Naive B cell (primary cell): ENCODE measurements around the gene FOXM1. TPM values are rescaled to one million over a fixed set of nuclear protein-coding genes. Genes with fewer than 3 reads are reported as not detected.
"Not testable (repeated sequence)": the region's sequence is repeated elsewhere in the genome, so short reads cannot be mapped to it uniquely, and the experiment has no call there.

Experiments used
- ATAC-seq, 2 donors: fragments of 150-1000 bp; cut with Tn5 transposase; 2 replicates each; pipeline ENCODE4 v1.10.0; 2021; ENCODE audit warnings: low read depth in 2 of 2, mild to moderate bottlenecking in 2 of 2, moderate library complexity in 2 of 2
- DNase-seq: peaks from one replicate; pipeline ENCODE4 v3.0.0; 2022
- H3K27ac Mint-ChIP-seq, 6 donors: one replicate each; pipeline ENCODE4 v1.8.0; 2020 to 2022; ENCODE audit warnings: mild to moderate bottlenecking in 6 of 6, mixed read lengths in 6 of 6, moderate library complexity in 5 of 6, inconsistent platforms in 2 of 6
- H3K27me3 Mint-ChIP-seq, 3 donors: one replicate each; pipeline ENCODE4 v1.8.0; 2021 to 2022; ENCODE audit warnings: mixed read lengths in 3 of 3, mild to moderate bottlenecking in 1 of 3
- H3K36me3 Mint-ChIP-seq, 2 donors: one replicate each; pipeline ENCODE4 v1.8.0; 2020 to 2022; ENCODE audit warnings: mixed read lengths in 2 of 2, inconsistent platforms in 1 of 2, mild to moderate bottlenecking in 1 of 2
- H3K4me1 Mint-ChIP-seq, 3 donors: one replicate each; pipeline ENCODE4 v1.8.0; 2020 to 2022; ENCODE audit warnings: mixed read lengths in 3 of 3, inconsistent platforms in 1 of 3, mild to moderate bottlenecking in 1 of 3, moderate library complexity in 1 of 3
- H3K4me3 Mint-ChIP-seq, 8 donors: one replicate each; pipeline ENCODE4 v1.8.0; 2020 to 2022; ENCODE audit warnings: mild to moderate bottlenecking in 8 of 8, mixed read lengths in 8 of 8, moderate library complexity in 8 of 8, inconsistent platforms in 2 of 8
- H3K9me3 Mint-ChIP-seq, 7 donors: one replicate each; pipeline ENCODE4 v1.8.0; 2020 to 2022; ENCODE audit warnings: mixed read lengths in 7 of 7, mild to moderate bottlenecking in 5 of 7, inconsistent platforms in 2 of 7, moderate library complexity in 1 of 7
- polyA plus RNA-seq, 6 donors: library from polyadenylated mRNA; unstranded; fragments of 300-500 nt; fragmentation: Illumina TruSeq; gene quantifications; one replicate each; pipeline ENCODE4 v1.2.3, GENCODE V29; 2021; ENCODE audit warnings: low read depth in 6 of 6

Gene FOXM1
- polyA plus RNA-seq, 6 donors from 2014 or later = 0.08 TPM; not detected in 5

DNA sequence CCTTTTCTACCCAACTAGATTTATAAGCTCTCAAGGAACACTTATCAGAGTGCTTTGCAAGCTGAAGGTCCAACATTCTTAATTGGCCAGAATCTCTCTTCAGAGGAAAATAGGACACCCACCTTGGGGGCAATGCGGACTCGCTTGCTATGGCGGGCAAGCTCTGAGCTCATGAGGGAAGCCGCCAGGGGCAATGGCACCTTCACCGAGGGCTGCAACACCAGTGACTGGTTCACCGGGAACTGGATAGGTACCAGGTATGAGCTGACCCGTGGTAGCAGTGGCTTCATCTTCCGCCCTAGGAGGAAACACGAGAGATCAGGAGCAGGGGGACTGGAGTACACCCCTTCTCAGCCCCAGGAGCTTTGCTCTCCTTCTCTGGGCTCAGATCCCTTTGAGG, 12.8 kb downstream of the FOXM1 start:
- no peak overlapping the region for H3K4me3 Mint-ChIP-seq

DNA sequence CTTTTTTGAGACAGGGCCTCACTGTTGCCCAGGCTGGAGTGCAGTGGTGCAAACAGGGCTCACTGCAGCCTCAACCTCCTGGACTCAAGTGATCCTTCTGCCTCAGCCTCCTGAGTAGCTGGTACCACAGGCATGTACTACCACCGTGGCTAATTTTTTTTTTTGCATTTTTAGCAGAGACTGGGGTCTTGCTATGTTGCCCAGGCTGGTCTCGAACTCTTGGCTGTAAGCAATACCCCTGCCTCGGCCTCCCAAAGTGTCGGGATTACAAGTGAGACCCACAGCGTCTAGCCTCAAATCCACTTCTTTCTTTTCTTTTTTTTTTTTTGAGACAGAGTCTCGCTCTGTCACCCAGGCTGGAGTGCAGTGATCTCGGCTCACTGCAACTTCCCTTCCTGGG, 13.6 kb downstream of the FOXM1 start:
- not testable (repeated sequence) for H3K4me3 Mint-ChIP-seq, H3K9me3 Mint-ChIP-seq, H3K27me3 Mint-ChIP-seq, ATAC-seq, H3K36me3 Mint-ChIP-seq, H3K4me1 Mint-ChIP-seq, DNase-seq
- H3K27ac Mint-ChIP-seq = peak overlapping the region in 1 of 6 donors; percentile 78

More for the DNA sequence above, 12.8 kb downstream of the FOXM1 start:
- DNase-seq = no peak
- Mint-ChIP-seq H3K27me3 (no peaks in the 10 kb centered on the region), H3K27ac (peak overlapping the region in 2 of 6 donors; percentile 3 to 93), H3K36me3 (no peaks in the 10 kb centered on the region), H3K4me1 (no peaks in the 10 kb centered on the region), H3K9me3 (no peaks in the 10 kb centered on the region)
- ATAC-seq = no peak

DNA sequence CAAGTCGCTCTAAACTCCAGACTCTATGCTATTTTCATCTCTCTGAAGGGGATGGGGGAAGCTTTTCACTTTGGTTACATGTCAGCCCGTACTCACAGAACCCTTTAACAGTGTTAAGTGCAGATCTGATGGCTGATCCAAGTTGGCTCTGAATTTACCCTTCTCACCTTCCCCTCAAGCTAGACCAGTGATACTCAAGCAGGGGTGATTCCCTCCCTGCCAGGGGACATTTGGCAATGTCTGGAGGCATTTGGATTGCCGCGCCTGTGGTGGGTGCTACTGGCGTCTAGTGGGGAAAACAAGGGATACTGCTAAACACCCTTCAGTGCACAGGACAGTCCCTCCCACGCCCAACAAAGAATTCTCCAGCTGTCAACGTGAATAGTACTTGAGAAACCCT, 14.1 kb downstream of the FOXM1 start:
- Mint-ChIP-seq H3K36me3 (no peaks in the 10 kb centered on the region), H3K9me3 (no peaks in the 10 kb centered on the region), H3K4me1 (no peaks in the 10 kb centered on the region), H3K27ac (no peak overlapping the region), H3K4me3 (no peak overlapping the region), H3K27me3 (no peaks in the 10 kb centered on the region)
- DNase-seq = no peak
- ATAC-seq = no peak

DNA sequence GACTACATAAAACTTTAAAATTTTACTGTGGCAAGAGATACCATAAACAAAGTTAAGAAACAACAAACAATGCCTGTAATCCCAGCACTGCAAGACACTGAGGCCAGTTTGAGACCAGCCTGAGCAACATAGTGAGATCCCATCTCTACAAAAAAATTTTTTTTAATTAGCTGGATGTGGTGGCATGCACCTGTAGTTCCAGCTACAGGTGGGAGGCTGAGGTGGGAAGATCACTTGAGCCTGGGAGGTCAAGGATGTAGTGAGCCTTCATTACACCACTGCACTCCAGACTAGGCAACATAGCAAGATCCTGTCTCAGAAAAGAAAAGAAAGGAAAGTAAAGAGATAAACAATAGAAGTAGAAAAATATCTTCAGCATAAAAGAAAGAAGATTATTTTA, 16.8 kb downstream of the FOXM1 start:
- Mint-ChIP-seq H3K36me3 (no peaks in the 10 kb centered on the region), H3K27me3 (no peaks in the 10 kb centered on the region), H3K4me3 (no peak overlapping the region), H3K27ac (peak overlapping the region in 1 of 6 donors; percentile 81), H3K4me1 (peaks cover 0 to 4% (median 0%) of the 10 kb centered on the region in 3 donors), H3K9me3 (no peaks in the 10 kb centered on the region)
- no peak for ATAC-seq
- no peak for DNase-seq

DNA sequence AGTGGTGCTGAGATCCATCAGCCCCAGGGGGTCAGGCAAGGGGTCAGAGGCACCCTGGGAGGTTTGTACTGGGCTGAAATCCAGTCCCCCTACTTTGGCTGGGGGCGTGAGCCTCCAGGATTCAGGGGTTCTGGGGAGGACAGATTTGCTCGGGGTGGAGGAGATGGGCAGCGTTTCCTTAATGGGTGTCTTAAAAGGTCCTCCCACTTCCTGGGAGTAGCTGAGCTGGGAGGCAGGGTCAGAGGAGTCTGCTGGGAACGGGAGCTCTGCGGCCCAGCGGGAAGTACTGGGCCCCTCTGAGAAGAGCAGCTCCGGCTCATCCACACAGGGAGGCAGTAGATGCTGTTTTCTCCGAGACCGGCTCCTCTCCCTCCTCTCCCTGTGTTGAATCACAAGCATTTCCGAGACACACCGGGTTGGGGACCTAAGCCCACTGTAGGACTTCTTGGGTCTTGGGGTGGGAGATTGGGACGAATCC, 18.0 kb downstream of the FOXM1 start:
- ATAC-seq (no peak), DNase-seq (no peak)
- no peak overlapping the region for H3K4me3 Mint-ChIP-seq
- H3K27ac Mint-ChIP-seq = peak overlapping the region in 1 of 6 donors; percentile 14
- H3K36me3 Mint-ChIP-seq = no peaks in the 10 kb centered on the region
- H3K4me1 Mint-ChIP-seq = peaks cover 0 to 4% (median 0%) of the 10 kb centered on the region in 3 donors
- no peaks in the 10 kb centered on the region for H3K27me3 Mint-ChIP-seq
- H3K9me3 Mint-ChIP-seq = no peaks in the 10 kb centered on the region

DNA sequence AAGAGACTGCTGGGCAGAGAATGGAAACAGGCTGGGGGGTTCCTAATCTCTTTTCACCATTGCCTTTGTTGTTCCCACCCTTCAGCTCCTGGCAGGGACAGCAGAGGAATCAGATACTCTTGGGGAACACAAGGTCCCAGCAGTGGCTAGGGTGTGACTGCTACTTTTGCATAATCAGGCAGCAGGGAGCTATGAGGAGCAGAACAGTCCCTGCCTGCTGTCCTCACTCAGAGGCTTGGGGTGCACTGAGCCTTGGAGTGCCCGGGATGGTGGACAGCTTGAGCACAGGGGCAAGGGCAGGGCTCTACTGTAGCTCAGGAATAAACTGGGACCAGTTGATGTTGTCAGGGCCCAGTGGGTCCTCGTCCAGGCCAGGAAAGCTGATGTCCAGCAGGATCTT, 18.6 kb downstream of the FOXM1 start:
- H3K36me3 Mint-ChIP-seq = no peaks in the 10 kb centered on the region
- H3K27ac Mint-ChIP-seq = no peak overlapping the region
- ATAC-seq (no peak), DNase-seq (no peak)
- H3K4me1 Mint-ChIP-seq = peaks cover 0 to 4% (median 4%) of the 10 kb centered on the region in 3 donors
- H3K27me3 Mint-ChIP-seq = no peaks in the 10 kb centered on the region
- H3K4me3 Mint-ChIP-seq = no peak overlapping the region
- no peaks in the 10 kb centered on the region for H3K9me3 Mint-ChIP-seq

DNA sequence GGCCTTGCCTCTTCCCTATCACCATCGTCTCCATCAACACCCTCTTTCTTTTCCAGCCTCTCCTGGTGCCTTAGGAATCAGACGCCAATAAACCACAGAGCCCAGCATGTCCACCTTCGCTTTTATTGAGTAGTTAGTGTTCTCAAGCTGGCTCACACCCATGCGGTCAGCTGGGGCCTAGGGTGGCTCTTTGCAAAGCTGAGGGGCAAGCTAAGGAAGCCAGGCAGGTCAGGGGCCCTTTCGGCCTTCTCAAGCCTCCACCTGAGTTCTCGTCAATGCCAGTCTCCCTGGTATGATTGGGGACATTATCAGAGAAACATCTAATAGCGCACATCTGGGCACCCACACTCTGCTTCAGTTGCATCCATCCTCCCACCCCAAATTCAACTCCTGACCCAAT, 19.4 kb downstream of the FOXM1 start:
- no peak overlapping the region for H3K27ac Mint-ChIP-seq

DNA sequence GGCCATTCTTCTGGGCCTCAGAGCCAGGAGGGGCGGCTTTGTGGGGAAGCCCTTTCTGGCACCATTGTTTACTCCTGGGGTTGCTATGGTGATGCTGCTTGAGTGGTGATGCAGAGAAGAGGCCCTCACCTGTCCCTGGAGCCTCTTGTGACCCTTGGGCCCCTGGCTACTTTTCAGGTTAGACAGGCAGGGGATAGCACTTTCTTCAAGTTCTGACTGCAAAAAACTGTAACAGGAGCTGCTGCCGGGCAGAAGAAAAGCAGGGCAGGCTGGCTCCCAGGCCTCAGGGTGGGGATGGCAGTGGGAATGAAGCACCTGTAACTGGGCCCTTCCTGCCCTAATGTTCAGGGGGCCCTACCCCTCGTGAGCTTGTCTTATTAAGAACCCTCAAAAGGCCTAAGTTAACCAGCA, 19.9 kb downstream of the FOXM1 start, which contains the start of gene TEX52:
Gene TEX52 (minus strand): TSS at position 19 of the 411 bp plus-strand sequence. CDS start 13 bp downstream, at position 6.
- no peak within 1 kb of the TSS for H3K4me3 Mint-ChIP-seq
- DNase-seq (no peak), ATAC-seq (no peak)
- H3K9me3 Mint-ChIP-seq = no peaks in the 10 kb centered on the region
- H3K36me3 Mint-ChIP-seq = no peaks in the 10 kb centered on the region
- H3K27ac Mint-ChIP-seq = peak within 1 kb of the TSS in 2 of 6 donors; percentile 61 to 70
- H3K27me3 Mint-ChIP-seq = no peaks in the 10 kb centered on the region
- peaks cover 0 to 4% (median 4%) of the 10 kb centered on the region in 3 donors for H3K4me1 Mint-ChIP-seq

More for the DNA sequence above, 19.4 kb downstream of the FOXM1 start:
- DNase-seq = no peak
- Mint-ChIP-seq H3K27me3 (no peaks in the 10 kb centered on the region), H3K4me1 (peaks cover 0 to 4% (median 4%) of the 10 kb centered on the region in 3 donors), H3K36me3 (no peaks in the 10 kb centered on the region), H3K4me3 (no peak overlapping the region), H3K9me3 (no peaks in the 10 kb centered on the region)
- no peak for ATAC-seq

DNA sequence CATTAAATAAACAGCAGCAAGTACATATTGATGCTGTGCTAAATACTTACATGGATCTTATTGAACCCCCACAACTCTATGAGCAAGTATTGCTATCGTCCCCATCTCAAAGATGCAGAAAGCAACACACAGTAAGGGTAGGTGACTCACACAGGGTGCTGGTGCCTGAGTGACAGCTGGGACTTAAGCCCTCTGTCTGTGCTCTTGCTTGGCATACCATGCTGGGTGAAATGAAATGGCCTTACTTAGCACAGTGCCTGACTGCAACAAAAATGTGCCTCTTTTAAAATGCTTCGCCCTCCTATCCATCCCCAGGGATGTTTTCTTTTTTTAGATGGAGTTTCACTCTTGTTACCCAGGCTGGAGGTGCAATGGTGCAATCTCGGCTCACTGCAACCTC, 20.9 kb downstream of the FOXM1 start:
- H3K4me1 Mint-ChIP-seq = peaks cover 0 to 4% (median 4%) of the 10 kb centered on the region in 3 donors
- ATAC-seq = no peak
- peak overlapping the region in 2 of 6 donors; percentile 61 to 70 for H3K27ac Mint-ChIP-seq
- no peak overlapping the region for H3K4me3 Mint-ChIP-seq
- H3K36me3 Mint-ChIP-seq = no peaks in the 10 kb centered on the region
- no peaks in the 10 kb centered on the region for H3K27me3 Mint-ChIP-seq
- no peaks in the 10 kb centered on the region for H3K9me3 Mint-ChIP-seq
- DNase-seq = no peak

DNA sequence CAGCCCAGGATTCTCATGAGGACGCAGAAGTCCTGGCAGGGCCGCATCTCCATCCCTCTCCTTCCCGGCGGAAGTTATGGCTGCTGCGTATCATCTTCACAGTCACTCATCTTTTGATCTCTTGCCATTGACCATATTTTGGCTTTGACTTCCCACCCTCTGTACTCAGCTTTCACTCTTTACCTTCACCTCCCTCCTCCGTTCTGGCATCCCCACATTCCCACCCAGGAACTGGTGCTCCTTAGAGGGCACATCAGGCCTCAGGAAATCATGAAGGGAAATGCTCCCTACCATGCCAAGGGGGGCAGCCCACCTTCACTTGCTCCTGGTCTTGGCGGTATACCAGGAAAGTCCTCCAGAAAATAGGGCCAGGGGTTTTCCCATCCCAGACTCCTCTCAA, 21.4 kb downstream of the FOXM1 start:
- Mint-ChIP-seq H3K27ac (peak overlapping the region in 1 of 6 donors; percentile 70), H3K9me3 (no peaks in the 10 kb centered on the region), H3K4me1 (peaks cover 0 to 4% (median 4%) of the 10 kb centered on the region in 3 donors), H3K27me3 (no peaks in the 10 kb centered on the region), H3K4me3 (no peak overlapping the region), H3K36me3 (no peaks in the 10 kb centered on the region)
- no peak for DNase-seq
- ATAC-seq = no peak

DNA sequence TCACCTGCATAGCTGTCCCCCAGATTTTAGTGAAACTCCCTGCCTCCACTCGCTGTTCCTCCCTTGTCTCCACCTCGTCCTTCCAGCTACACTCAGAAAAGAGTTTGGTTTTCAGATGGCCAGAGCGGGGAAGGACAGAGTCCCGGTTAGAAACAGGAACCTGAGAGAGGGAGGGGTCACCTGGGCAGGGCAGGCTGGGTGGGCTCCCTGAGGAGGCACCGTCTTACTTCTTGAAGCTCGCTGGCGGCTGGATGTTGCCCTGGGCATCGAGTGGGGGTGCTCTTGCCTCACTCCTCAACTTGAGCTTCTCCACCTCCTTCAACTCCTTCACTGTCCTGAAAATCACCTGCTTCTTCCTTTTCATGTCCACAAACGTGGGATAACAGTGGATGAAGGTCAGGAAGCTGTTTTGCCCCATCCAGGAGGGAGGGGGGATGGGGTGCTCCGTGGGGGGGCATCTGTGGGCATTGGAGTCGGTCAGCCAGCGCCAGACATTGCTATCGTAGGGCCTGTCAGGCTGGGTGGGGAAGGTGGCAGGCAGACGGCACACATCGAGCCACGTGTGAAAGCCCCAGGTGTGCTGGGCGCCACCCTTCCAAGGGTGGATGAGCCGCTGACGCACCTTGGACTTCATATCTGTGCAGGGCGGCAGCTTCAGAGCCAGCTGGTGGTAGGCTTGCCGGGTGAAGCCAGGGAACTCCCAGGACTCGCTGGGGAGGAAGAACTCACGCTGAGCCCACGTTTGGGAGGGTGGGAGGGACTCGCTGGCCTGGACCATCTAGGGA, 22.1 kb downstream of the FOXM1 start:
- peak overlapping the region in 1 of 6 donors; percentile 37 for H3K27ac Mint-ChIP-seq
- peaks cover 0 to 4% (median 4%) of the 10 kb centered on the region in 3 donors for H3K4me1 Mint-ChIP-seq
- no peaks in the 10 kb centered on the region for H3K27me3 Mint-ChIP-seq
- DNase-seq = no peak
- no peaks in the 10 kb centered on the region for H3K9me3 Mint-ChIP-seq
- H3K36me3 Mint-ChIP-seq = no peaks in the 10 kb centered on the region
- ATAC-seq = no peak
- H3K4me3 Mint-ChIP-seq = no peak overlapping the region

DNA sequence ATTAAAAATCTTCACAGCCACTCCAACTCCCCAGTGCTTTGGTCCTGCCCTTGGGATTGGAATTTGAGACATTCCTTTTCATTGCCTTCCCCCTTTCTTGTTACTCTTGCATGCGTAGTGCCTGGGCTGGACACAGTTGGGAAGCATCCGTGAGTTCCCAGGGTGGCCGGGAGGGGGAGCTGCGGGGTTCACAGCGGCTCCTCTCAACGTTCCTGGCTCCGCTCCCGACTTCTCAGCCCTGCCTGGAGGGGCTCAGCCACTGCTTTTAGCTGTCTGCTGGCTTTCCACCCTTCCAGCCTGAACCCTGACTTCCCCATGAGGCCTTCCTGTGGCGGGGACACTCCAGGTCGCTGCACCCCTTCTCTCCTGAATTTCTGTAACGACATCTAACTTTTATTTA, 23.3 kb downstream of the FOXM1 start:
- Mint-ChIP-seq H3K4me3 (no peak overlapping the region), H3K27me3 (no peaks in the 10 kb centered on the region), H3K36me3 (peaks cover 0 to 9% of the 10 kb centered on the region in 2 donors), H3K9me3 (no peaks in the 10 kb centered on the region), H3K27ac (no peak overlapping the region), H3K4me1 (peaks cover 0 to 4% (median 4%) of the 10 kb centered on the region in 3 donors)
- DNase-seq (peak; percentile 12), ATAC-seq (peak; percentile 32 to 39)

DNA sequence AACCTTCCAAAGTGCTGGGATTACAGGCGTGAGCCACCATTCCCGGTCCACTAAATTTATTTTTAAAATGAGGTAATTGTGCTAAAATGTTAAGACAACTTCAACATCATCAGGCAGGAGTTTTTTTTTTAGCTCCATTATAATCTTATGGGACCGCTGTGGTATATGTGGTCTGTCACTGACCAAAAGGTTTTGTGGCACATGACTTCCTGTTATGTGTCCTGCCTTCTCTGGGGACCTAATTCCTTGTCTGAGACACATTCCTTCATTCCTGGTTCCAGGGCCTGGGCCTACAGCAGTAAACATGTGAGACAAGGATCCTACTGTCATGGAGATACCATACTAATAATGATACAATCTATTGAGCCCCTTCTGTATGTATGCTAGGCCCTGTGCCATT, 25.0 kb downstream of the FOXM1 start:
- DNase-seq (no peak), ATAC-seq (no peak)
- H3K9me3 Mint-ChIP-seq = no peaks in the 10 kb centered on the region
- H3K36me3 Mint-ChIP-seq = peaks cover 0 to 23% of the 10 kb centered on the region in 2 donors
- H3K27me3 Mint-ChIP-seq = no peaks in the 10 kb centered on the region
- H3K4me1 Mint-ChIP-seq = peaks cover 0 to 4% (median 4%) of the 10 kb centered on the region in 3 donors
- no peak overlapping the region for H3K4me3 Mint-ChIP-seq
- peak overlapping the region in 1 of 6 donors; percentile 54 for H3K27ac Mint-ChIP-seq

DNA sequence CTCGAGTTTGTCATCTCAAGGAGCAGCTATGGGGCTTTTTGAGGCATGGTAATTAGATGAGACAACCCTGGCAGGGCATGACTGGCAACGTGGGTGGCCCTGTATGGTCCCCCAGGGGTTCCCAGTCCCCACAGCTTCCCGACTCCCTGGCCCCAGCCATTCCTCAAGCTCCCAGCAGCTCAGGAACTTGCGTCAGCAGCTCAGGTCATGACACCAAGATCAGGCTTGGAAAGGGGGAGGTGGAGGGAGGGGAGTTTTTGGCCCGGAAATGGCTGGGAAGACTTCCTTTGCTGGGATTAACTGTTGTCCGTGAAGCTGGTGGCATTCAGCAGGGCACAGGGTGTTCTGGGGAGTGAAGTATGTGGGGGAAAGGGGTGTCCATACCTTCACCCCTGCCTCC, 31.7 kb downstream of the FOXM1 start:
- ATAC-seq (no peak), DNase-seq (no peak)
- Mint-ChIP-seq H3K4me1 (peaks cover 0 to 4% (median 0%) of the 10 kb centered on the region in 3 donors), H3K27ac (no peak overlapping the region), H3K4me3 (no peak overlapping the region), H3K27me3 (no peaks in the 10 kb centered on the region), H3K36me3 (peaks cover 0 to 23% of the 10 kb centered on the region in 2 donors), H3K9me3 (no peaks in the 10 kb centered on the region)
